Psoas muscle (tissue), 8 donors: ENCODE data around the gene ACTL8. TPM values are rescaled to one million over a fixed set of nuclear protein-coding genes. Genes with fewer than 3 reads are reported as not detected.

ENCODE experiments used
- ATAC-seq, 4 donors: fragments of 200-7000 bp; cut with Tn5 transposase; one replicate each; pipeline ENCODE4 v1.9.1; 2020; ENCODE audit warnings: moderate library complexity in 3 of 4, mild to moderate bottlenecking in 2 of 4
- DNase-seq, 2 donors: peaks; one replicate each; pipeline ENCODE4 v3.0.0-alpha.2; 2020
- H3K27ac ChIP-seq: fragments of 200-600 bp; one replicate; pipeline ENCODE4 v1.8.0; 2022
- H3K27me3 ChIP-seq, 3 donors: fragments of 200-600 bp in 1 of 3; one replicate each; pipeline versions ENCODE4 v1.6.1 to v1.8.0; 2013 to 2022; ENCODE audit warnings: low read length in 2 of 3, mild to moderate bottlenecking in 2 of 3, moderate library complexity in 1 of 3; ENCODE audit not compliant: insufficient read depth in 3 of 3
- H3K36me3 ChIP-seq, 2 donors: fragments of 200-600 bp in 1 of 2; one replicate each; pipeline versions ENCODE4 v1.6.1 to v1.8.0; 2013 to 2022; ENCODE audit warnings: low read depth in 1 of 2, mild to moderate bottlenecking in 1 of 2, moderate library complexity in 1 of 2; ENCODE audit not compliant: insufficient read depth in 1 of 2
- H3K4me1 ChIP-seq: fragments of 200-600 bp; one replicate; pipeline ENCODE4 v1.8.0; 2022
- H3K4me3 ChIP-seq: fragments of 200-600 bp; one replicate; pipeline ENCODE4 v1.8.0; 2022; ENCODE audit warnings: mild to moderate bottlenecking
- H3K9me3 ChIP-seq: fragments of 200-600 bp; one replicate; pipeline ENCODE4 v1.8.0; 2022
- WGBS, 3 donors: extraction: QIAGEN DNeasy Blood & Tissue Kit; methylation state at CpG; one replicate each; pipeline versions ENCODE4 v1.1.6 to v1.1.7; 2013; 5-methylcytosine and 5-hydroxymethylcytosine counted together
- intact Hi-C, 2 donors: fragments of 100-400 bp; cut with DNase I; formaldehyde crosslinking; loops; one replicate each; pipeline versions ENCODE4 v1.11.0 to v1.14.2; 2022
- polyA plus RNA-seq, 3 donors: library from polyadenylated mRNA; stranded (reverse); fragments of 200-250 nt; gene quantifications; one replicate each; pipeline ENCODE4 v1.2.3, GENCODE V29; 2013
- total RNA-seq, 4 donors: library from RNA; stranded (reverse); fragmentation: NEBNext Ultra II Directional in 2 of 4; extraction: Animal tissue kit (Norgen Biotek cat#: 25700) in 2 of 4; gene quantifications; one replicate each; pipeline versions ENCODE4 v1.2.1 to v1.2.4, GENCODE V29; 2021 to 2023
- TF ChIP-seq, protein P1 (sequence below): fragments of 200-600 bp; IDR thresholded peaks from one replicate; pipeline ENCODE4 v1.8.0; 2022; ENCODE audit warnings: antibody characterized with exemption
- donor health status: healthy with polysubstance abuse.
- donor health status: DM: no; HTN: no; CAD: no; lungs with moderate emphysema.
- donor health status: Bipolar disorder and iron deficiency.
- donor health status: healthy.
- donor health status: DM: yes; HTN: yes; CAD: no.
- donor health status: DM: no; HTN: no; CAD: no.
- donor health status: DM: no; HTN: no; CAD: no.
- donor health status: DM: yes; HTN: yes; CAD: no.

ACTL8 gene
- total and polyA plus RNA-seq, 7 donors, result not detected

DNA sequence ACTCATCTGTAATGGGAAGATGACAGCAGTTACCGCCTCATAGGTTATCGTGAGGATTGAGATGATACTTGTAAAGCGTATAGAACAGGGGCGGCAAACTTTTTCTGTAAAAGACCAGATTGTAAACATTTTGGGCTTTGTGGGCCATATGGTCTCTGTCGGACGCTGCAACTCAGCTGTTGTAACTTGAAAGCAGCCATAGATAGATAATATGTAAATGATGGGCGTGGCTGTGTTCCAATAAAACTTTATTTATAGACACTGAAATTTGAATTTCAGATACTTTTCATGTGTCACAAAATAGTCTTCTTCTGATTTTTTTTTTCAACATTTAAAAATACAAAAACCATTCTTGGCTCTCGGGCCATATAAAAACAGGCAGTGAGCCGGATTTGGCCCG, 15.8 kb downstream of the ACTL8 start:
- 94 to 95% (median 95%) methylated on average over 10 of the region's 10 CpGs for WGBS, 3 donors
- H3K27me3 ChIP-seq, result peaks cover 0 to 12% (median 0%) of the 10 kb centered on the region in 3 donors

DNA sequence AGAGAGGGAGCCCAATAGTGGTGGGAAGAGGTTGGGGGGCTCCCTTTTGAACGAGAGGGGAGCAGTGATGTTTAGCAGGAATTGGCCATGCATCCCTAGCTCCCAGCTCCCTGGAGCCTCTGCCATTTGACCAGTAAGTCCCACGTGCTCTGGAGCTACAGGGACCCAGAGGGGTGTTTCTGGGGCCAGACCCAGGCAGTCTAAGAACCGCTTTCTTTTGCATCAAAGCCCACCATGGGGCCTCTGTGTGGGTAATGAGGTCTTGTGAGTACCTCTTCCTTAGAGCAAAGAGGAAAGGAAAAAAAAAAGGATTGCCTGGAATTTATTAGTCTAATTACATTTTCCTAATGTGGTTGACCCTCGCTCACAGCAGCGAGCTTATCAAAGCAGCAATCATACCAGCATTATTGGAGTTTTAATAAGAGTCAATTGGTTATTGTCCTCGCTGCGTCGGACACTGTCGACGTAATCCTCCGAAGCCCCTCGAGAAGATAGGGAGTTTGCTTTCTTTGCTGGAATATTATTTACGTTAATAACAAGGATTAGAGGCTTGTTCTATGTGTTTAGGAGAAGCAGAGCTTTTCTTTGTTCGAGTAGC, 17.6 kb downstream of the ACTL8 start:
- no peak for DNase-seq
- no peak overlapping the region for H3K27ac ChIP-seq
- WGBS, 3 donors, result 76 to 77% (median 77%) methylated on average over 14 of the region's 14 CpGs
- intact Hi-C loops, result no loop called here
- no peaks in the 10 kb centered on the region for H3K9me3 ChIP-seq
- no peaks in the 10 kb centered on the region for H3K36me3 ChIP-seq
- no peak overlapping the region for H3K4me3 ChIP-seq
- no peak for ATAC-seq
- no peaks in the 10 kb centered on the region for H3K4me1 ChIP-seq
- TF ChIP-seq, protein P1, sequence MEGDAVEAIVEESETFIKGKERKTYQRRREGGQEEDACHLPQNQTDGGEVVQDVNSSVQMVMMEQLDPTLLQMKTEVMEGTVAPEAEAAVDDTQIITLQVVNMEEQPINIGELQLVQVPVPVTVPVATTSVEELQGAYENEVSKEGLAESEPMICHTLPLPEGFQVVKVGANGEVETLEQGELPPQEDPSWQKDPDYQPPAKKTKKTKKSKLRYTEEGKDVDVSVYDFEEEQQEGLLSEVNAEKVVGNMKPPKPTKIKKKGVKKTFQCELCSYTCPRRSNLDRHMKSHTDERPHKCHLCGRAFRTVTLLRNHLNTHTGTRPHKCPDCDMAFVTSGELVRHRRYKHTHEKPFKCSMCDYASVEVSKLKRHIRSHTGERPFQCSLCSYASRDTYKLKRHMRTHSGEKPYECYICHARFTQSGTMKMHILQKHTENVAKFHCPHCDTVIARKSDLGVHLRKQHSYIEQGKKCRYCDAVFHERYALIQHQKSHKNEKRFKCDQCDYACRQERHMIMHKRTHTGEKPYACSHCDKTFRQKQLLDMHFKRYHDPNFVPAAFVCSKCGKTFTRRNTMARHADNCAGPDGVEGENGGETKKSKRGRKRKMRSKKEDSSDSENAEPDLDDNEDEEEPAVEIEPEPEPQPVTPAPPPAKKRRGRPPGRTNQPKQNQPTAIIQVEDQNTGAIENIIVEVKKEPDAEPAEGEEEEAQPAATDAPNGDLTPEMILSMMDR, result no peak
- H3K27me3 ChIP-seq, result peaks cover 0 to 15% (median 3%) of the 10 kb centered on the region in 3 donors

More for the DNA sequence above, 15.8 kb downstream of the ACTL8 start:
- intact Hi-C loops, result no loop called here
- no peaks in the 10 kb centered on the region for H3K36me3 ChIP-seq
- ATAC-seq (no peak), DNase-seq (no peak)
- H3K4me1 ChIP-seq, result no peaks in the 10 kb centered on the region
- TF ChIP-seq, protein P1, result no peak
- H3K4me3 ChIP-seq, result no peak overlapping the region
- no peaks in the 10 kb centered on the region for H3K9me3 ChIP-seq
- H3K27ac ChIP-seq, result no peak overlapping the region

DNA sequence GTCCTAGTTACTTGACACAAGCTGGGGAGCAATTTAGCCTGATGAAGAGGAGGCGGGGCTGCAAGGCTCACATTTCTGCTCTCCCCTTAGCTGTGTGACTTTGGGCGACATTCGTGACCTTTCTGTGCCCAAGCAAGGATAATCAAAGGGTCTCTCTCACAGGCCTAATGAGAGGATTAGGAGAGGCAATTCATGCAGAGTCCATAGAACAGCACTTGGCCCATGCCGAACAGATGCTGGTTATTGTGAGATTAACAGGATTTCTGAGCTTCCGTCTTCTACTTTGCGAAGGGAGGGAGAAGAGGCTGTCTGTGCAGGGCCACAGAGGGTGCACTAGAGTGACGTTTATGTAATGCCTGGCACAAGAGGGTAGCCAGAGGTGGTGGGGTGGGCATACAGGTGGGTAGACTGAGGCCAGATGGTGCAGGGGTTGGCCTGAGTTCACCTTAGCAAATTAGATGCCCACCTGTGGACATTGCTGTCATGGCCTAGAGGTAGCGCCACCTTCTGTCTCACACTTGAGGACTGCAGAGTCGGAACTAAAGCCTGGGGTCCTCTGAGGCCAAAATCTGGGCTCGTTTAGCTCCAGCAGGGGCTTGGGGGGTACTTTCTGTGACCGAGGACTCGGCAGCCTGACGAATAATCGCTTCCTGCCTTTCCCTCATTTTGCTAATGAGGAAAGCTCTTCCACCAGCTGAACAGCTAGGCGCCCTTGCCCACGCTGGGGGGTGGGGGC, 18.6 kb downstream of the ACTL8 start:
- ATAC-seq (no peak), DNase-seq (no peak)
- TF ChIP-seq, protein P1, result no peak
- peaks cover 0 to 15% (median 3%) of the 10 kb centered on the region in 3 donors for H3K27me3 ChIP-seq
- no peak overlapping the region for H3K27ac ChIP-seq
- H3K9me3 ChIP-seq, result no peaks in the 10 kb centered on the region
- intact Hi-C loops, result no loop called here
- no peaks in the 10 kb centered on the region for H3K4me1 ChIP-seq
- H3K4me3 ChIP-seq, result no peak overlapping the region
- H3K36me3 ChIP-seq, result no peaks in the 10 kb centered on the region
- WGBS, 3 donors, result 67 to 75% (median 74%) methylated on average over 16 of the region's 16 CpGs

DNA sequence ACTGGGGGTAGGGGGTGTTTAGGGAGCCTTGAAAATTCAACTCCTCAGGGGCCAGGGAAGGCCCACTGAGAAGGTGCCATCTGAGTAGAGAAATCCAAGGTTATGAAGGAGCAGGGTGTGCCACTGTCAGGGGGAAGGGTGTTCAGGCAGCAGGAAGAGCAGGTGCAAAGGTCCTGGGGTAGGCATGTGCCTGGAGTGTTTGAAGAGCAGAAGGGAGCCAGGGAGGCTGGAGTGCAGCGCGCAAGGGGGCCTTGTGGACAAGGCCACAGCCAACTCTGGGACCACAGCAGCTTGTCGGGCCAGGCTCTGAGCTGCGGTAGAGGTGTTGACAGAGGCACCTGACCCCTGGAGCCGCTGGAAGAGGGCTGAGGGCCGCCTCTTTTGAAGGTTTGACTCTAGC, 19.3 kb downstream of the ACTL8 start:
- ATAC-seq (no peak), DNase-seq (no peak)
- Histone ChIP-seq H3K4me1 (no peaks in the 10 kb centered on the region), H3K36me3 (no peaks in the 10 kb centered on the region), H3K9me3 (no peaks in the 10 kb centered on the region), H3K27ac (no peak overlapping the region), H3K27me3 (peaks cover 0 to 15% (median 3%) of the 10 kb centered on the region in 3 donors), H3K4me3 (no peak overlapping the region)
- WGBS, 3 donors, result 95 to 100% (median 97%) methylated on average over 6 of the region's 6 CpGs
- intact Hi-C loops, result no loop called here
- TF ChIP-seq, protein P1, result no peak
